Measurements from ENCODE around the gene C2CD4C. TPM values are rescaled to one million over a fixed set of nuclear protein-coding genes. Genes with fewer than 3 reads are reported as not detected.

Gene C2CD4C
- total RNA-seq, 1 experiment from 2014 or later = 13.6 TPM

DNA sequence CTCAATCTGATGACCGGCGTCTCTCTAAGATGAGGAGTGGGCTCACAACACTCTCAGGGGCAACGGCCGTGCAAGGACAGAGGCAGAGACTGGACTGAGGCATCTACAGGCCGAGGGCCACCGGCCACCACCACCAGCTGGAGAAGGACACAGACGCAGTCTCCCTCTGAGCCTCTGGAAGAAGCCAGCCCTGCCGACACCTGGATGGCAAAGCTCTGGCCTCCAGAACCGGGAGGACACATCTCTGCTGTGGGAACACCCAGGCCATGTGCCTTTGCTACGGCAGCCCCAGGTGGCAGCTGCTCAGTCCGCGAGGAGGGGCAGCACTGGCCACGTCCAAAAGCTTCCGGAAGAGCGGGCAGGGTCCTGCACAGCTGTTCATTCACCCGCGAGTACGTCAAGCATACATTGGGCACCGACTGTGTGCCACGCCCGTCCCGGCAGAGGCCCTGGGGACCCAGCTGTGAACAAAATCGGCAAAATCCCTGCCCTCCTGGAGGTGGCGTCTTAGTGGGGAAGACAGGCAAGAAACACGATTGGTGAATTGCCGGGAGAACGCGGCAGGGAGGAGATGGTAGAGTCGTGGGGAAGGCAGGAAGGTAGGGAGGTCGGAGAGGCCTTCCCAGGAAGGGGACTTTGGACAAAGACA, 17.1 kb downstream of the C2CD4C start:
- in situ Hi-C loops (cut with HindIII; ENCODE audit: low pct_unique_long_range_greater_than_20kb, low sequenced_read_pairs) = no loop called here
- ATAC-seq = no peak
- CTCF ChIA-PET = no interaction called here

GRCh38 chr19:391207-391557, 17.8 kb downstream of the C2CD4C start:
- intact Hi-C loops (cut with micrococcal nuclease; ENCODE audit: unreplicated experiment) = no loop called here

More for the DNA sequence above, 17.1 kb downstream of the C2CD4C start:
- H3K4me1 ChIP-seq (ENCODE audit: control insufficient read depth, insufficient read depth, low read length) = no peaks in the 10 kb centered on the region
- H3K4me3 ChIP-seq (ENCODE audit: low read depth in 2 of 2, low read length in 2 of 2) = no peak overlapping the region
- intact Hi-C loops (cut with micrococcal nuclease; ENCODE audit: unreplicated experiment) = no loop called here
- H3K9me3 ChIP-seq (ENCODE audit: control insufficient read depth, insufficient read depth, low read depth, low read length) = no peaks in the 10 kb centered on the region
- BruUV-seq (replicated peaks) = no TSS peak
- TF ChIP-seq POLR2AphosphoS5 (IDR thresholded peaks at IDR 0.05; ENCODE audit: low read depth, low read length) (no peak), CTCF (IDR thresholded peaks at IDR 0.05) (no peak), REST (IDR thresholded peaks at IDR 0.05; ENCODE audit: insufficient read depth in 1 of 2, low read depth in 2 of 2, low read length in 1 of 2) (no peak), SIN3A (IDR thresholded peaks at IDR 0.05; ENCODE audit: borderline replicate concordance, insufficient read depth, low read depth, low read length) (no peak), TCF7L2 (IDR thresholded peaks at IDR 0.05; ENCODE audit: low read depth, low read length) (no peak)
- no peaks in the 10 kb centered on the region for H3K27me3 ChIP-seq (ENCODE audit: control insufficient read depth, insufficient read depth, low read length)
- no peak for DNase-seq (ENCODE audit: low read depth, low spot score)
- no peak overlapping the region for H3K27ac ChIP-seq (ENCODE audit: low read length)
- POLR2A ChIA-PET = no interaction called here
- H3K36me3 ChIP-seq (ENCODE audit: control insufficient read depth, insufficient read depth, low read length) = no peaks in the 10 kb centered on the region

More at GRCh38 chr19:391207-391557, 17.8 kb downstream of the C2CD4C start:
- H3K27ac ChIP-seq (ENCODE audit: low read length) = no peak overlapping the region
- no TSS peak for BruUV-seq (replicated peaks)
- H3K27me3 ChIP-seq (ENCODE audit: control insufficient read depth, insufficient read depth, low read length) = no peaks in the 10 kb centered on the region
- ChIA-PET POLR2A (no interaction called here), CTCF (no interaction called here)
- DNase-seq (ENCODE audit: low read depth, low spot score) (no peak), ATAC-seq (no peak)
- no peaks in the 10 kb centered on the region for H3K4me1 ChIP-seq (ENCODE audit: control insufficient read depth, insufficient read depth, low read length)
- TF ChIP-seq CTCF (IDR thresholded peaks at IDR 0.05) = no peak
- no peak for TF ChIP-seq POLR2AphosphoS5 (IDR thresholded peaks at IDR 0.05; ENCODE audit: low read depth, low read length)
- TF ChIP-seq REST (IDR thresholded peaks at IDR 0.05; ENCODE audit: insufficient read depth in 1 of 2, low read depth in 2 of 2, low read length in 1 of 2) = no peak
- H3K9me3 ChIP-seq (ENCODE audit: control insufficient read depth, insufficient read depth, low read depth, low read length) = no peaks in the 10 kb centered on the region
- H3K36me3 ChIP-seq (ENCODE audit: control insufficient read depth, insufficient read depth, low read length) = no peaks in the 10 kb centered on the region
- no peak overlapping the region for H3K4me3 ChIP-seq (ENCODE audit: low read depth in 2 of 2, low read length in 2 of 2)
- in situ Hi-C loops (cut with HindIII; ENCODE audit: low pct_unique_long_range_greater_than_20kb, low sequenced_read_pairs) = no loop called here
